Fibroblast of lung (primary cell): Measurements from ENCODE around the gene COMMD10.

Experiments
- CTCF ChIP-seq, 2 donors: IDR thresholded peaks in 1 of 2; conservative IDR thresholded peaks in 1 of 2; 1 replicate in 1 of 2; 2 replicates in 1 of 2; pipeline ENCODE4 v1.5.1; 2011 to 2012; ENCODE audit warnings: low read length in 2 of 2, control low read depth in 1 of 2, inconsistent platforms in 1 of 2, low read depth in 1 of 2, mild to moderate bottlenecking in 1 of 2
- EZH2 ChIP-seq: IDR thresholded peaks from 2 replicates; pipeline ENCODE4 v1.5.1; 2012; ENCODE audit warnings: low read length, control low read depth, mild to moderate bottlenecking; ENCODE audit errors: missing control alignments

- TF ChIP-seq EZH2 (no peak), CTCF (conservative IDR thresholded peaks at IDR 0.05 in 1 of 2, IDR thresholded peaks at IDR 0.05 in 1 of 2; ENCODE audit: low read depth in 1 of 2, low read length in 2 of 2) (no peak)
Measured at GRCh38 chr5:116075191-116075831, 9.5 kb upstream of the COMMD10 start.
